D341Med (cell line): ENCODE data around the gene WDR93.

Source experiments
- DNase-seq: peaks from one replicate; pipeline ENCODE4 v3.0.0; 2012; ENCODE audit warnings: low spot score

The WDR93 gene

DNA sequence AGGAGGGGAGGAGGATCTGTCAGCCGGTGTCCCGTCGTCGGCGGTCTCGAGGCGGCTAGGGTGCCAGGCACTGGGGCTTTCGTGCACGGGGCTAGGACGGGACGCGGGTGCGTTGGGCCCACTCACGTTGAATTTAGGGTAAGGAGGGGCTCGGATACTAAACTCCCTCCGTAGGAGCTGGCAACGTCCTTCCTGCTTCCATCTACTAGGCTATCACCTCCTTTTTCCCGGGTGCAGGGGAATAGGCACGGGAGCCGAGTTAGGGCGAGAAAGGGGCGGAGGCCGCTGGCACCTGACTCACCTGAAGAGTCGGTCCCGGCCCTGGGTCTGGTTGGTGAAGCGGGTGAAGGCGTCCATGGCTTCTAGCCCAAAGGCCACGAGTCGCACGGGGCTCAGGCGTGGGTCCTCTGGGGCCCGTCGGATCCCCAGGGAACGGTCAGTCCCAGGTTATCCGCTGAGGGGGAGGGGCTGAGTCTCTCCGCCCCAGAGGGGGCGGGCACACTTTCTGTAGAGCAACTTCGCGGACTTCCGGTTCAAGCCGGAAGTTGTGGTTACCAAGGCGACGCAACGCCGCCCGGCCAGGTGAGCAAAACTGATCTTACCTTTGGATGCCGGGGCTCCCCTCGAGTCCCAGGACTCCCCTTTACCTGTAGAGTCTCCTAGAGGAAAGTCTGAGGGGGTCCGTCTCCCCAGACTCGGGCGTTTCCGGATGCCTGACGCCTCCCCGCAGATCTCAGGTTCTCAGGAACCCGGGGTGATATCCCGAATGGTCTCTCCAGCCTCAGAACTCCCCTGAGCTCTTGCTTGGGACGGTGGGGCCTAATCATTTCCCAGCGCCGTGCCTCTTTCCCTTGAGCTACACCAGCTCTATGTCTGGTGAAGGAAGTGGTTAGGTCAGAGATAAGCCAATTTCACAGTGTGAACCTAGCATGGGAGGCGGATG lies at the start of gene WDR93, which contains the start of gene PEX11A:
Gene WDR93, plus strand, starts transcription at position 536 of the 943 bp plus-strand sequence. CDS start 10,936 bp downstream, outside the sequence.
Gene PEX11A, minus strand, starts transcription at position 479 of the 943 bp plus-strand sequence. Its CDS starts 122 bp downstream, at position 357.
- peak; percentile 78 for DNase-seq

DNA sequence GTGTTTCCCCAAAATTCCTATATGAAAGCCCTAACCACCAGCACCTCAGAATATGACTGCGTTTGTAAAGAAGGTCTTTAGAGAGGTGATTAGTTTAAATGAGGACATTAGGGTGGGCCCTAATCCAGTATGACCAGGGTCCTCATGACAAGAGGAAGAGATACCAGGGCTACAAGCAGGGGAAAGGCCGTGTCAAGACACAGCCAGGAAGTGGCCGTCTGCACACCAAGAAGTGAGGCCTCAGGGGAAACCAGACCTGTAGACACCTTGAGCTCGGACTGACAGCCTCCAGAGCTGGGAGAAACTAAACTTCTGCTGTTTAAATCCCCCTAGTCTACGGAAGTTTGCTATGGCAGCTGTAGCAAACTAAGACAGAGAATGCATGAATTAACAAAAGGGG lies 49.6 kb upstream of the WDR93 start:
- DNase-seq = no peak

DNA sequence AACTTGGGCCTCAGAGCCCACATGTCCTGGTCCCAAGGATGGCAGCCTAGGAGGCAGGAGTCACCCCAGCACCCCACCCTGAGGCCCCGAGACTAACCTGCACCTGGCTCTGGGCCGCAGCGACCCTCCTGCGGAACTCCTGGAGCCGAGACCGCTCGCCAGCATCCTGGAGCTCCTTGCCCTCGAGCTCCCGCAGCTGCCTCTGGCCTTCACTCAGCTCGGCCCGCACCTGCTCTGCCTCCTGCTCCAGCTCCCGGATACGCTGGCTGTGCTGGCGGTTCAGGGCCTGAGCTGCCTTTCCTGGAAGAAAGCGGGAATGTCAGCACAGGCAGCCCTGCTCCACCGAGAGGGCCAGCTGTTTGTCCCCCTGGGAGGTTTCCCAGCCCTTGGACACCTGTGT lies 48.5 kb upstream of the WDR93 start:
- peak; percentile 23 for DNase-seq

DNA sequence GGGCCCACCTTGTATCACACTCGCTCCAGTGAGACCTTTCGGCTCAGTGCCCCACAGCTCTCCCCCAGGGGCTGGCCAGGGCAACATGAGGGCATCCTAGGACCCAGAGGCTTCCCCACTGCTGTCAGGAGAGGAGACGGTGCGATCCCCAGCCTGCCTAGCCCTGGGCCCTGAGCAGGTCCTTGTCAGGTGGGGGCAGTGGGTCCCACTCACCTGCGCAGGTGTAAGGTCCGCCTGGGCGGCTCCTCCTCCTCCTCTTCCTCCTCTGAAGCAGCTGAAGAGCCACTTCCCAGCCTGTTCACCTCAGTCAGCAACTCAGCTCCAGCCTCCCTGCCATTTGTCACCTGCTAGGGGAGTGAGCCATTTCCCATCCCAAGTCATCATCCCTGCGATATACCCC lies 44.9 kb upstream of the WDR93 start:
- no peak for DNase-seq

DNA sequence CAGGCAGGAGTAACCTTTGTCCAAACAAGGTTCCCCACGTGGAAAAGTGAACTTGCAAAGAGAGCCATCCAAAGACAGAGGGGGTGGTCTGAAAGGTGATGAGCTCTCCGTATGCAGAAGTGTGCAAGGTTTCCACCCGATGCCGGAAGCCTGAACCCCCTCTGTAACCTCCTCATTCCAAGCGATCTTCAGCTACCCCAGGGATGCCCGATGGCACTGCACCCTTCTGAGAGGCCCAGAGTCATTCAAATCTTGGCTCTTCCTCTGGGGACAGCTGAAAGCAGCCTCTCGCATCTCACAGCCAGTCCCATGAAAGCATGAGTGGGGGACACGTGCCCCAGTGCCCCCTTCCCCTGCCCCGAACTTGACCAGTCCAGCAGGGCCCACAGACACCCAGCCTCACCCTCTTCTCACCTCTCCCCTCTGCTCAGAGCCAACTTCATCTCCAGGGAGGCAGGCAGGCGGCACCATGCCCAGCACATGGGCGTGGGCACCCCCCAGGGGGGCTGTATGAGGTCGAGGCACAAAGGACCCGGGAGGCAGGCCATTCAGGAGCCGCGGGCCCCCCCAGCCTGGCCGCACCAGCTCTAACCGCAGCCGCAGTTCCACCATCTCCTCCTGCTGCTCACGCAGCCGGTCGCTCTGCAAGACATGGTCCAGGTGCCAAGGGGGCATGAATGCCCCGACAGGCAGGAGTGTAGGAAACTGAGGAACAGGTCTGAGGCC lies 44.0 kb upstream of the WDR93 start:
- DNase-seq = no peak

DNA sequence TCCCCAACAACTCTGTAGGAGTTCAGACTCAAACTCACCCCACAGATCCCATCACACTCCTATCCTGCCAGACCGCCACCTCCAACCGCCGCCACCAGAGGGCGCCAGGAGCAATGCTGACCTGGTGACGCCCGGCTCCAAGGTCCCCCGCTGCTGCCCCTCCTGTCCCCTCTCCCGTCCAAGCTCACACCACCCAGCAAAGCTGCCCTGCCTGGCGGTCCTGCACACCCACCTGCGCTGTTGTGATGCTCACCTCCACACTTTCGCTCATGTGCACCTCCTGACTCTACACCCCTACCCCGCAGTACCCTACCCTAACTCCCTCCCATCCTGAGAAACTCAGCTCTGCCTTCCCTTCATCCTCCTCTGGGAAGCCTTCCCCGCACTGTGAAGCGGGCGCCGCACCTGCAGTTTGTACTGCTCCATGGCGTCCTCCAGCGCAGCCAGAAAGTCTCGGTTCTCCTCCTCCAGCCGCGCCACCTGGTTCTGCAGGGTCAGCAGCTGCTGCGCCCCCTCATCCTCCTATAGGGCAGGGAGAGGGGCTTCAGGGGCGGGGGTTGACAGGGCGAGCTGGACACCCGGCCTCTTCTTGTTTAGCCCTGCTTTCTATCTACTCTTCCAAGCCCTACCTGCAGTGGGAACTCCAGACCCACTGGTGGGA lies 43.3 kb upstream of the WDR93 start:
- peak; percentile 89 for DNase-seq

DNA sequence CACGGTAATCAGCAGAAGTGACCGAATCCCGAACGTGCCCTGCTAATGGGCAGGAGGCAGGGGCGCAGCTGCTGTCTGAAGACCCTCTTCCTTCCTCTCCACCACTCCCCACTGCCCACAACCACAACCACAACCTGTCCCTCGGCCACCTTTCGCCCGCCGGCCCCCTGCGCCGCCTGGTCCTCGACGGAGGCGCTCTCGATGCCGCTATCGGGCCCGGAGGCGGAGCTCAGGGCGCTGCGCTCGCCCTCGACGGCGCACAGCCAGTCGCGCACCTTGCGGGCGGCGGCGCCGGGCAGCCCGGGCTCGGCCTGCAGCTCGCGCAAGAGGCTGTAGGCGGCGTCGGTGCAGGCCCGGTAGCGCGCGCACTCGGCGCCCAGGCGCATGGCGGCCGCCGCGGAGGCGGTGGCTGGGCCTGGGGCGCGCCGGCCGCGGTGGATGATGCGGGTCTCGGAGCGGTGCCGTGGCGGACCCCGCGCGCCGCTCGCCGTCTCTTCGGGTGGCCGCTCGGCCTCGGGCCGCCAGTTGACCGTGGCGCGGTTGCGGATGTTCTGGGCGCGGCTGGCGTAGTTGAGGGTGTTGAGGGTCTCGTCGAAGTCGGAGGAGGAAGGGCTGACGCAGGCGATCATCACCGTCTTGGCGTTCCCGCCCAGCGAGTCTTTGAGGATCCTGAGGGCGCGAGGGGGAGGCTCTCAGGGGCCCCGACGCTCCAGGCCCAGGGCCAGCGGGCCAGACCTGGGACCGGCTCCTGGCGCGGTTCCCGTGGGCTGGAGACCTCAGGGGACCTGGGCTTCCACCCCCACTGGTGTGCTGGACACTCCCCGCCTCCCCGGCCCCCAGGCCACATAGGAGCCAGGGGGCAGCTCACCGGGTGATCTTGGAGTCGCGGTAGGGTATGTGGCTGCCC lies 42.3 kb upstream of the WDR93 start:
- no peak for DNase-seq

DNA sequence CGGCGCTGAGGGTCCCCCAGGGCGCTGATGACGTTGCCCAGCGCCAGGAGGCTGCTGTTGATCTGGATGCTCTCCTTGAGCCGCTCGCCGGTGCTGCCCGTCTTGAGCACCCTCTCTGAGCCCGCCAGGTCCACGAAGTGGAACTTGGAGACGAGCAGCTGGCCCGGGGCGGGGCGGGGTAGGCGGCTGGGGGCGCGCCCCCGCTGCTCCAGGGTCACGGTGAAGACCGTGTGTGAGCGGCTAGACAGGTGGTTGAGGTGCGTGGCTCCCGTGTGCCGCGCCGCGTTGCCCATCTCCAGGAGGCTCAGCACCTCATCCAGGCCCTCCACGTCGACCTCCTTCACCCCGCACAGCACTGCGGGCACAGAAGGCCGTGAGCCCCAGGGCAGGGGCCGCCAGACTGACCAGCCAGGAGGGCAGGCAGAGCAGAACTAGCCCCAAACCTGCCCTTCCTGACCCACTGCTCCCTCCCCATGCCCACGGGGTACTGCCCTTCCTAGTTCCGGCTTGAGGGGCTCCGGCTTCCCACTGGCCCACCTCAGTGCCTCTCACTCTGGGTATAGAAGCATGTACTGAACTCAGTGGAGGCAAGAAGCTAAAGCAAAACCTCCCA lies 41.5 kb upstream of the WDR93 start:
- no peak for DNase-seq

DNA sequence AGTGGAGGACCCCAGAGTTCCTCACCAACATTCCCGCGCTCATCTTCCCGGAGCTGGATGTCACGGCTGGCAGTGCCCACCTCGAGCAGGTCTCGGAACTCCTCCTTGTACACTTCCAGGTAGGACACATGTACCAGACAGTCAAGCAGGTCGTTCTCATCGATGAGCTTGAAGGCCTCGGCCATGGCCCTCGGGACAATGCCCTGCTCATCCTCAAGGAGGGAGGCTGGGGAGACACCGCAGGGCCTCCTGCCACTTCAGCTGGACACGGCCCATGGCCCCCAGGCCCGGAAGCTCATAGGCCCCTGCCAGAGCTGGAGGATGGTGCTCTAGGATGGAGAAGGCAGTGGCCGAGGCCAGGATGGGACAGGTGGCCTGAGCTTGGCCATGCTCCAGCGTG lies 40.9 kb upstream of the WDR93 start:
- no peak for DNase-seq

DNA sequence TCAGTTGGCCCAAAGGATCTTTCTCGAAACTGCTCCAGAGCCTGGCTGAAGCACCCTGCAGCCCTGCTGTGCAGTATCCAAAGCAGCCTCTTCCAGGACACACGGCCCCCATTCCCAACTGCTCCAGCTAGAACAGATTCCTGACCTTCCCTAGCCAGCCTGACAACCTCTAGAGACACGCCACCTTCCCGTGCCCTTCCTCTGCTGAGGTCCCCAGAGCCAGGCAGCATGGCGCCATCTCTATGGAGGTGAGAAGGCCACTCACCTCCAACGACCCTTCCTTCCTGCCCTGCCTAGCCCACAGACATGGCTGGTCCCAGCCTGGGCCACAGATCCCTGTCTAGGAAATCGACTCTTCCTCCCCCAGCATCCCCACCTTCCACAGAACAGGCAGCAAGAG lies 38.5 kb upstream of the WDR93 start:
- DNase-seq = no peak

DNA sequence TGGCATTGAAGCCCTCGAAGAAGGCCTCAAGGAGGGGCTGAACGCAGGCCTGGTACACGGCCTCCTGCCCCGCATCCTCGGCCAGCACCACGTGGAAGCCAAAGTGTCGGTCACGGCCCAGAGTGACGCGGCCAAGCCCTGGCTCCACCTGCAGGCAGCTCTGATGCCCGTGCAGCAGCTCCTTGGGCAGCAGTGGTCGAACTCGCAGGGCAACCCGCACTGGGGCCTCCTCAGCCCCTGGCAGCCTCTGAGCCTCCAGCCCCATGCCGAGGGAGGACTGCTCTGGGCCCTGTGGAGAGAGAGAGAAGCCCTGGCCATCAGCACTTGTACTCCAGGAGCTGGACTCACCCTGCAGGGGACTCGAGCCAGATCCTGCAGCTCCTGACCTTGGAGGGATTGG lies 37.9 kb upstream of the WDR93 start:
- no peak for DNase-seq

DNA sequence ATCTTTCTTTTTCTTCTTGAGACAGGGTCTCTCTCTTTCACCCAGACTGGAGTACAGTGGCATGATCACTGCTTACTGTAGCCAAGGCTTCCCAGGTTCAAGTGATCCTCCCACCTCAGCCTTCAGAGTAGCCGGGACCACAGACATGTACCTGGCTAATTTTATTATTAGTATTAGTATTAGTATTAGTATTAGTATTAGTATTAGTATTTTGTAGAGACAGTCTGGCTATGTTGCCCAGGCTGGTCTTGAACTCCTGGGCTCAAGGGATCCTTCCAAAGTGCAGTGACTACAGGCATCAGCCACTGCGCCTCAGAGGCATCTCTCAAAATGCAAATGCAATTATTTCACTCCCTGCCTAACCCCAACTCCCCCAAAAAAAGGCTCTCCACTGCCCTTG lies 37.0 kb upstream of the WDR93 start:
- DNase-seq = no peak

DNA sequence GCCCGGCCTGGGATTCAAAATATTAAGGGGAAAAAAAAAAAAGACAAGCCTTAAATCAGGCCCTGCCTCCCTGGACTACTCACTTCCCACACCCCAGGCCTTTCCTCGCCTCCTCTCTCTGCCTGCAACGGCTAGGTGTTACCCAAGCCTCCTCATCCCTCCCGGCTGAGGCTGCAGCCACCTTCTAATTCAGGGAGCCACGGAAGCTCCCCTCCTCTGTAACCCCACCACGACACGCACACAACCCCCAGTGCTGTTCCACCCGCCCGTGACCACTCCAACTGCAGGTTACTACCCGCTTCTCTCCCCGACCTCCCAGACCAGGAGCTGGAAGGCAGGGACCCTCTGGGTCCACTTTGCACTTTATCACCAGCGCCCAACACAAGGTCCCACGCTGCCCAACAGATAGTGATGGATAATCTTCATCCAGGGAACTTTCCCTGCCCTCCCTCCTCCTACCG lies 36.3 kb upstream of the WDR93 start:
- no peak for DNase-seq

DNA sequence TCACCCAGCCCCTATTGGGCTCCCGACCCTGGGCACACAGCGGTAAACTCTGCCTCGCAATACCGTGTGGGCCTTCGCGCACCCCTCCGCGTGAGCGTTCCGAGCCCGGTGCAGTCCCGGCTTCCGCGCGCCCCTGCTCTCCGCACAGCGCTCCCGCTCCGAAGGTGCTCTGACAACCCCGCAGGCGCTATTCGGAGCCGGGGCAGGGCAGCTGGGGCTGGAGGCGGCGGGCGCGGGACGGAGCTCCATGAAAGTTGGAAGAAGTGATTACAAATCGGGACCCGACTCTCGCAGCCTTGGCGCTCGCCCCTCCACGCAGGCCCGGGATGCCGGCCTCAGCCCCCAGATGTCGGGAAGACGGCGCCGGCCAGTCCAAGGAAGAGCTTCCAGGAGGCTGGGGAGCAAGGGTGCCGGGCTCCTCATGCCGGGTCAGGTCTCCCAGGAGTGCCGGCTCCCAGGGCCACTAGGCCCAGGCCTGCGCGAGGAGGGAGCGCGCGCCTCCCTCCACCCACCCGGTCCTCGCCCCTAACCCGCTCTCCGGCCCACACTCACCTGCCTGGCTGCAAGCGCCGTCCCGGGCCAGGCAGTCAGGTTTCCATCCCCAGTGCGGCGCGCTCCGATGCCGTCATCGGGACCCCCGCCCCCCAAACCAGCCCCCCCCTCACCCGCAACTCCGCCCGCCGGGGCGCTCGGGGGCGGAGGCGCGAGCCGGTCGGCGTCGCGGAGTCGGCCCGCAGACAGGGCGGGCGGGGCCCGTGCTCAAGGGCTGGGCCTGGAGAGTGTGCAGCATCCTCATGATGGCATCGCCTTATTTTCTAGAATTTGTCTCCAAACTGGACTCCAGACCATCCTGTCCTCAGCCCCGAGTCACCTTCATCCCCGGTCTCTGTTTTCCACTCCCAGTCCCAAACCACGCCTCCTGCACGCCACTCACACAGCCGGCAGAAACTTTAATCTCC lies 35.5 kb upstream of the WDR93 start, which contains the start of gene KIF7:
Gene KIF7, minus strand, starts transcription at position 621 of the 959 bp plus-strand sequence. CDS start 2,537 bp downstream, outside the sequence.
- DNase-seq = peak; percentile 90

DNA sequence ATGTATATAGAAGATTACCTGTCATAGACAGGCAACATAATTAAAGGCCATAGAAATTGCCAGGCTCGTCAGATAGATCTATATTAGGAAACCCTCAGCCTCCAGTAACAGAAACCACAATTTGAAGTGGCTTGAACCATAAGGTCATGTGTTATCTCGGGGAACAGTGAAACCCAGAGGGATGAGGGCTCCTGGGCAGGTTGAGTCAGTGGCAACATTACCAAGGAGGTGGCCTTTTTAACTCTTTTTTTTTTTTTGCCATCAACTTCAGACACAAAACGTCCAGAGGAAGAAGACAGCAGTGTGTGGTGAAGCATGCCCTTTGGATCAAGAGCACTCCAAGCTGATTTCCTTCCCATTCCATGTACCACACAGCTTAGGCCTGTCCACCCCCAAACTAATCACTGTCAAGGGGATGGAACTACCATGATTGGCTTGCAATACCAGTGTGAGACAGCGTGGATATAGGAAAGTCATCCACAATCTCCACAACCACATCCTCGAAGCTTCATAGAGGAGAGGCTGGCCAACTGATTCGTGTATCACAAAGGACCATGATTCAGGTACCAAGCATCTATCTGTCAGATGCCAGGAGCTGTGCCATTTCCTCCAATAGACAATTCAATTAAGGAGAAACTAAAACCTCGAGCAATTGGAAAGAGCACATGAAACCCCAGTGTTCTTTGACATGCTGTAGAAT lies 34.3 kb upstream of the WDR93 start:
- DNase-seq = no peak

DNA sequence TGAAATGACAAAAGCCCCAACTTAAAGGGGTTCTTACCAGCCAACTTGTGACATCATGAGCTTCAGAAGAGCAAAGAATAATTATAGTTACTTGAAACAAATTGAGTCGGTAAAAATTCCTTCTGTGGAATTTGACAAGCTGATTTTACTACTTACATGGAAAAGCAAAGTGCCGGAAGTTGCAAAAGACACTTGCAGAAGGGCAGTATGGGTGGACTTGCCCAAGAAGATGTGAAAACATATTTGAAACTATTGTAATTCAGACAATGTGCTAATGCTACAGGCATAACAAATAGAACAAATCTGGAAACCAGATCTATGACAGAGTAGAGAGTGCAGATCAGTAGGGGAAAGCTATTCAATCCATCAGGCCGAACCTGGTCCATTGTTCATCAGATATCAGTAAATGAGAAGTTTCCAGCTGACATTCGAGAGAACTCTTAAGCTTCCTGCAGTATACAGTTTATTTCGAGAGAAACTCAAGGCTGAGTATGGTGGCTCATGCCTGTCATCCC lies 32.9 kb upstream of the WDR93 start:
- DNase-seq = no peak

DNA sequence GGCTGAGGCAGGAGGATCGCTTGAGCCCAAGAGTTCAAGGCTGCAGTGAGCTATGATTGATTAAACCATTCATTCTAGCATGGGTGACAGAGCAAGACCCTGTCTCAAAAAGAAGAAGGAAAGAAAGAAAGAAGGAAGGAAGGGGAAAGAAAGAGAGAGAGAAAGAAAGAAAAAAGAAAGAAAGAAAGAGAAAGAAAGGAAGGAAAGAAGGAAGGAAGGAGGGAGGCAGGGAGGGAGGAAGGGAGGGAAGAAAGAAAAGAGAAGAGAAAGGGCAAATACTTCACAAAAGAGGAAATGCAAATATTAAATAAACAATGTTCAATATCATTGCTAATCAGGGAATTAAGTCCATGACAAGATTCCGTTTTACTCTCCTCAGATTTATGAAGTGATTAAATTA lies 31.3 kb upstream of the WDR93 start:
- no peak for DNase-seq

DNA sequence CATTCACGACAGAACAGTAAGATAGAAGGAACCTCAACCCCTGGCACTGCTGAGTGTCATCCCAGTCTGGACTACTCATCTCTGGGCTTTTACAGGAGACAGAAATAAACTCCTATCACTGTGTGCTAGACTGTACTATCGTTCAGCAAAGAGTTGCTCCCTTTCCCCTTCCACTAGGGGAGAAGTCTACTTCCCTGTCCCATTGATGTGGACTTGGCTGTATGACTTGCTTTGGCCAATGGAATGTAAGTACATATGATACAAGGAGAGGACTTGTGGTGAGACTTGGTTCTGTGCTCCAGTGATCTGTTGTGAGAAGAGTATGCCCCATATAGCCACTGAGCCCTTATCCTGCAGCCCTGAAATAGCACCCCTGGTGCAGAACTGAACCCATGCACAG lies 30.1 kb upstream of the WDR93 start:
- DNase-seq = no peak
